HG03342 (cell line): Measurements from ENCODE around the gene MRLN.
"Not testable (repeated sequence)": the region's sequence is repeated elsewhere in the genome, so short reads cannot be mapped to it uniquely, and the experiment has no call there.

ENCODE experiments used
- ATAC-seq: cut with Tn5 transposase; IDR thresholded peaks from one replicate; pipeline ENCODE4 v1.9.1; 2021; ENCODE audit warnings: mild to moderate bottlenecking, moderate library complexity; ENCODE audit not compliant: unreplicated experiment

MRLN gene

DNA sequence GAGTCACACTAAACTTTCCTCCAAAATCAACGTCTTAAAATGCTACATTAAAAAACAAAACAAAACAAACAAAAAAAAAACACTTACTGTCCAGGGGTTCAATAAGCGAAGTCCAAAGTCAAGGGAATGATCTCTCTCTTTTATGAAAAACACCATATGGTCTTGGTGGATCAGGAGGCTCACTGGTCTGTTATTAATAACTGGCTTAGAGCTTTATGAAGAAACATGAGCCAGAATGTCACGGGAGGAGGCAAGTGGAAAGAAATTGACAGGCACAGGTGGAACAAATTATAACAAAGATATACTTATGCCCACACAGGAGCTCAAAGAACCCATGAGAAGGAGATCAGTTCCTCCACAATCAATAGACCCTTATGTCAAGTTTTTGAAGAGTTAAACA is at the start of gene MRLN:
MRLN (minus strand) TSS at position 189 of the 400 bp plus-strand sequence.
- ATAC-seq: no peak

DNA sequence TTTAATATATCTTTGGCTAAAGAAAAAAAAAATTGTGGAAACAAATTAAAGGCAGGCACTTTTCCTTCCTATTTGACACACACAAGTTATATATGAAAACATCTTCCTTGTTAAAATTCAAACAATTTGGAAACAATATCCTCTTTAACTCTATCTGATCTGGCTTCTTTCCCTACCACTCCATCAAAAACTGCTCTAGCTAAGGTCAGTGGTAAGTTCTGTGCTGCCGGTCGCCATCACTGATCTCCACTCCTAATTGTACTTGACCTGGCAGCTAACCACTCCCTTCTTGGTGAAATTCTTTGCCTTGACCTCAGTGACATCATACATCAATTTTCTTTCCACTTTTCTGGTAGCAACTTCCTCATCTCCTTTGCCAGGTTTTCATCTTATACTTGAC is 47.9 kb upstream of the MRLN start:
- no peak for ATAC-seq

DNA sequence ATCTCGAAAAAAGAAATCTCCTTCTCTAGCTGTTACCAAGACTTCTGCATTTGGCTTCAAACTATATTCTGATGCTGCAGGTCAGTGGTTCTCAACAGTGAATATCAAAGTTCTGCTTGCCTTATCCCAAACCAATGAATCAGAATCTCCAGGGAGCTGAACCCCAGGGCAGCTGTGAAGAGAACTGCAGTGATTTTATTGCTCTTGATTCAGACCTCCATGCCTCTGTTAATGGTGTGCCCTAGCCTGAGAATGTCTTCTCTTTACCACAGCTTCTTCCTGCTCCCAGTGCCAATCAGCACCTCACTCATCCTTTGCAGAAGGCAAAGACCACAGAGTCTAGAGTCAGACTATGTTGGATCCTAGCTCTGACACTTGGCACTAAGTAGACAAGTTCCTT is 46.2 kb upstream of the MRLN start:
- no peak for ATAC-seq

DNA sequence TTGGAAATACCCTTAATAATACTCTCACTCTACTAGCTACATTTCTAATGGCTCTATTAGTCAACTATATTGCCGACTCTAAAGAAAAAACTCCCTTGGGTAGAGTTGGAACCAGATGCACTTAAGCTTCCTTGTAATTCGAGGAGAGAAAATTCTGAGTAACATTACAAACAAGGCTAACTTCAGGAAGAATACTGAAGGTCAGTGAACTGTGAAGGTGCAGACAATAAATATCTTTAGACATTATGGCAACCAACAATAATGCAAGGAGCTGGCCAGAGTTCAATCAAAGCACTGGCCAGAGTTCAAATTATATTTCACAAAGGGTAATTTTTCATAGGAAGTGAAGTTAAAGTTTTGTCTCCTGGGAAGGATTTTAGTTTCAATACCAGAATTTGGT is 40.7 kb upstream of the MRLN start:
- ATAC-seq: no peak

DNA sequence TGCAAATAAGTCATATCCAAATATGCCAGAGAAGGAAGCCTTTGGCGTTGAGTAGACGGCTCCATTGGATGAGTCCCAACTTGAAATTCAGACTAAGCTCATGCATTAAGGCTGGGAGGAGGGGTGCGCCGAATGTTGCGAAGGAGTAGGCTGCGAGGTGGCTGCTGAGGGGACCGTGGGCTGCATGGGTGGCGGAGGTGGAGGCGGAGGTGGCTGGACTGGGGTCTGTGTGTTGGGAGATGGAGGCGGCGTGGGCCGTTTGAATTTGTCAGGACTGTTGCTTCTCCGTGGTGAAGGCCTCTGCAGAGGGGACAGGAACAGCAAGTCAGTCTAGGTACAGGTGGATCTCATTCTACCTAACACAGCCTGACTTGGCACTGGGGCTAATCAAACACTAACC is 39.6 kb upstream of the MRLN start:
- ATAC-seq: no peak

DNA sequence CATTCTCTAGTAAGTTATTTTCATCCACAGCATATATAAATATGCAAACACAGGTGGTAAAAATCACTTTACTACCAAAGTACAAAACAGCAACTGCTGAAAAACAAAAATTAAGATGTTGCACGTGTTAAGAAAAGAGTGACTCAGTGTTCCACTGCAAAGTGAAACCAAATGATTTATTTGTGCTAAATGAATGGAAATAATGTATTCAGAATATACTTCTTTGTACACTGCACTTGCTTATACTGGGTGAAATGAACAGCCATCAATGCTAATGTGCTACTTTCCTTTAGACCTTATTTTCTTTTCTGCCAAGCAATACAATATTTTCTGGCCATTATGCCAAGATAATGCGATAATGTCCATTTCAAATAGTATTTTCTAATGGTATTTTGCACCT is 38.3 kb upstream of the MRLN start:
- ATAC-seq: no peak

DNA sequence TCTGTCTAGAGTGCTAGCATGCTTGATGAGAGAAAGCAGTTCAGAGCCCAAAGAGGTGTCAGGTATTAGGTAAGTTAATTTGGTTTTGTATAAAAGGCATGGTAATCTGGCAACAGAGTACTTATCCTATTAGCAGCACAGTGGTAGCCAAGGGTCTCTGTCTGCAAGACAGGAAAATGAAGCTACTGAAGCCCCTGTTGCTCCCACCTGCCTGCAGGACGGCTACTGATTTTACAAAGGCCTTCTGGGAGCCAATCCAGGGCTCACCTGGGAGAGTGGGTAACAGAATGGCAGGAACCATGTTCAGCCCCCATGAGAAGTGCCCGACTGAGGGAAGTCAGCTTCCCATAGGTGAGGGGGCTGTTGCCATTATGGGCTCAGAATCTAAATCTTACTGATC is 36.8 kb upstream of the MRLN start:
- not testable (repeated sequence) for ATAC-seq

DNA sequence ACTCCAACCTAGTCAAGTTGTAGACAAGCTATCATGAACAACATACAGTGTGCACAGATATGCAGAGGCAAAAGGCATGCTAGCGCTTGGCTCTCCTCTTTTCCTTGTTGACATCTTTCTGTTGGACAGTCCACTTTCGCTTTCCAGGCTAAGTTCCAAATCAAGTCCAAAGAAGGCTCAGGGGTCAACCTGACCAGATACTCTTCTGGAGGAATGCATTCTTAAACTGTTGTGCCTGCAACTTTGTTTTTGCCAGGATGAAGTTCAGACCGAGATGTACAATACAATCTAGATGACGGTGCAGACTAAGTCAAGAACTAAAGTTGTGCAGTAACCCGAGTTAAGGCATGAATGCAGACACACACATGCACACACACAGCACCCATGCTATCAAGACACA is 35.7 kb upstream of the MRLN start:
- not testable (repeated sequence) for ATAC-seq

DNA sequence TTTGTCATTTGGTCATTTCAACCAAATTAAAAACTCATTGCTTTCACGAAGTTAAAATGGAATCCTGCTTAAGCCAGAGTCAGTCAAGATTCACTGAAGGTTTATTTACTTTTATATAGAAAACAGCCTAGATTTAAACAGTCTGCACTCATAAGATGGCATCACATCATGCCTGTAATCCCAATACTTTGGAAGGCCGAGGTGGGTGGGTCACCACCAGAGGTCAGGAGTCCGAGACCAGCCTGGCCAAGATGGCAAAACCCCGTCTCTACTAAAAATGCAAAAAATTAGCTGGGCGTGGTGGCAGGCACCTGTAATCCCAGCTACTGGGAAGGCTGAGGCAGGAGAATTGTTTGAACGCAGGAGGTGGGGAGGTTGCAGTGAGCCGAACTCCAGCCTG is 33.8 kb upstream of the MRLN start:
- not testable (repeated sequence) for ATAC-seq

DNA sequence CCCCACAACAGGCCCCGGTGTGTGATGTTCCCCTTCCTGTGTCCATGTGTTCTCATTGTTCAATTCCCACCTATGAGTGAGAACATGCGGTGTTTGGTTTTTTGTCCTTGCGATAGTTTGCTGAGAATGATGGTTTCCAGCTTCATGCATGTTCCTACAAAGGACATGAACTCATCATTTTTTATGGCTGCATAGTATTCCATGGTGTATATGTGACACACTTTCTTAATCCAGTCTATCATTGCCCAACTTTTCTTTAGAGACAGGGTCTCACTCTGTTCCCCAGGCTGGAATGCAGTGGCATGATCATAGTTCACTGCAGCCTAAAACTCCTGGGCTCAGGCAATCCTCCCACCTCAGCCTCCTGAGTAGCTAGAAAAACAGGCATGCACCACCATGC is 32.2 kb upstream of the MRLN start:
- ATAC-seq: not testable (repeated sequence)

DNA sequence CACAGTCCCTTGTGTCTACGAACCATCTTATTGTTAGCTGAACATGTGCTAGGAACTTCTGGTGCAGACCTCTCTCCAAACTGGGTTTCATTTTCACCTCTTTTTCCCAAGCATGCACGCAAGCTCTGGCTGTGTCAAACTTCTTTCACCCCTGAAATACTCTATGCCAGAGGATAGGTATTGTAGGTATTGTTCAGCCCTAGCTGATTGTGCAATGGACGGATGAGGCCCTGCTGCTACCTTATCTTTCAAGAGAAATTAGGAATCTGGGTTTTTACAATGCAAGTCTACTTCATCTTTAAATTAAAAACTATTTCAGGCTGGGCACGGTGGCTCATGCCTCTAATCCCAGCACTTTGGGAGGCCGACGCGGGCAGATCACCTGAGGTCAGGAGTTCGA is 28.3 kb upstream of the MRLN start:
- ATAC-seq: no peak

DNA sequence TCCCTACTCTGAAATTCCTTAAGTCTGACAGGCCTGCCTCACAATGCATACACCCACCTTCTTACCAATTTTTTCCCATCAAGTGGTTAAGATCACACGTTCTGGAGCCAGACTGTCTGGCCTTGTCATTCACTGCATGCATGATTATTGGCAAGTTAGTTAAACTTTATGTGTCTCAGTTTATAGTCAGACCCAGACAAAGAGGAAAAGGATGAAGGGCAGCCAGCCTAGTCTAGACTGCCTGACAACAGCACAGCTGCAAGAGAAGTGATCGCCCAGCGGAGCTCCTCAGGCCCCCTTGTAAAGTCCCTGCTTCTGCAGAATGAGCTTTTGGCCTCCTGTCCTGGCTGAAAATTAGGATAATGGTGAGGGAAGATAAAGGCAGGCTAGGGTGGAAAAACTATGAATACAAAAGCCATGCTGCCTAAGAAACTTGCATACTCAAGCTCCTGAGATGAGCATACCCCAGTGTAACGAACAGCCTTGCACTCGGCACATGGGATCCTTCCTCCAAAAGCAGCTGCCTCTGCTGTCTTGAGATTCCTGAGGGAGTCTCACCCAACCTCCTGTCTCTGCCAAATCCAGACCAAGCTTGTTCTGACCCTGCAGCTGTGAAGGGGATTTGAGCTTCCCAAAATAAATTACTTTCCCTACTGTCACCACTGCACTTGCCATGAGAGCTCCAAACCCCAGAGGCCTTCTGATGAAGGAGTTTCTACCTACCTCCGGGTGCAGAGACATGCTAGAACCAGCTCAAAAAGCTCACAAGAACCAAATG is 26.7 kb upstream of the MRLN start:
- ATAC-seq: no peak

DNA sequence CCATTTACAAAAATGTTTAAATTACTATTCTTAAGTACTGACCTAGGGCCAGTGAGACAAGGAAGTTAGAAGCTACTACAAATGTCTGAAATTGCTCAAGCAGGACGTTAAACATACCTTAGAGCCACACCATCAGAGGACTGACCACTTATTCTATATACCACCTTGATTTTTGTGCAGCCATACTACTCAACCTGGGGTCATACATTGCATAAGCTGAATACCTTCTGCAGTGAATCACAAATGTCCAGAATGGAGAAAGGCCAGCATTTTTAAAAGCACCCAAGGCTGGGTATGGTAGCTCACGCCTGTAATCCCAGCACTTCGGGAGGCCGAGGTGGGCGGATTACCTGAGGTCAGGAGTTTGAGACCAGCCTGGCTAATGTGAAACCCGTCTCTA is 21.2 kb upstream of the MRLN start:
- no peak for ATAC-seq

DNA sequence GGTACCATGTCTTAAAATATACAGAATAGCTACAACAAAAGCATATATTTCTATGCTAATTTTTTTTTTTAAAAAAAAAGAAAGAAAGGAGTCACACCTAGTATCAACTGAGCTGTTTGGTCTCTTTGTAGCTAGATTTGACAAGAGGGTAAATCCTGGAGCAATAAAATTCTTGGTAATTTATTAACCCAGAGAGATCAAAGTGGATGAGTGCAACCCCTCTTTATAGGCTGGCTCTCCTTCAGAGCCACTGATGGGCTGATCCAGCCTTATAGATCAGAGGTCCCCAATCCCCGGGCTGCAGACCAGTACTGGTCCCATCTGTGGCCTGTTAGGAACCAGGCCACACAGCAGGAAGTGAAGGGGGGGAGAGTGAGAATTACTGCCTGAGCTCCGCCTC is 19.8 kb upstream of the MRLN start:
- no peak for ATAC-seq

DNA sequence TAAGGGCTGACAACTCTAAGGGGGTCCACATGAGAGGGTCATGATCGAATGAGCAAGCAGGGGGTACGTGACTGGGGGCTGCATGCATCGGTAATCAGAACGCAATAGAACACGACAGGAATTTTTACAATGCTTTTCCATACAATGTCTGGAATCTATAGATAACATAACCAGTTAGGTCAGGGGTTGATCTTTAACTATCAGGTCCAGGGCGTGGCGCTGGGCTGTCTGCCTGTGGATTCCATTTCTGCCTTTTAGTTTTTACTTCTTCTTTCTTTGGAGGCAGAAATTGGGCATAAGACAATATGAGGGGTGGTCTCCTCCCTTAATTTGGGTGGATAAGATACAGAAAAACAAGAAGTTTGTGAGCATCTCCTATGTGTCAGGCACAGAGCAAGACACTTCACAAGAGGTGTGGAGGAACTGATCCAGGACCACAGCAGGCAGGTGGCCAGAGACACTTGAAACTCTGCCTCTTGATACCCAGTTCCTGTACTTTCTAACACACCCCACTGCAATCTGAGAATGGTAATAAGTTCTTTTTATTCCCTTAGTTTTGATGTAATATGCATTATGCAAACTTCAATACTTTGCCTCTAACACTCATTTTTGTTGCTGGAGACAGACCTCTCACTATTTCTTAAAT is 18.0 kb upstream of the MRLN start:
- ATAC-seq: no peak

DNA sequence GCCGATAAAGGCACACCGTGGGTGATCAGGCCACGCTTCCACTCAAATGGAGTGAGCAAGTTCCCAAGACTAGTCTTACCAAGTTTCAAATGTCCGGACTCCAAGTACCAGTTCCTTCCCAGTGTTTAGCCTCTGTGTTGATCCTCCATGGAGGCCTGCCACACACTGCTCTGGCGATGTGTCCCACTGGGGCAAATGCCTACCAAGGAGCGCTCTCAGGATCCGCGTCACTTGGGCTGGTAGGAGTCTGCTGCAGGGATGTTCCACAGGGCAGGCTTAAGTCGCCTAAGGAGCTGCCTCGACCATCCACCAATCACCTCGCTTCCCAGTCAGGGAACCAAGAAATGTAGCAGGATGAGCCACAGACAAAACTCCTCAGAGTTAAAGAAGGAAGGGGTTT is 17.4 kb upstream of the MRLN start:
- no peak for ATAC-seq

DNA sequence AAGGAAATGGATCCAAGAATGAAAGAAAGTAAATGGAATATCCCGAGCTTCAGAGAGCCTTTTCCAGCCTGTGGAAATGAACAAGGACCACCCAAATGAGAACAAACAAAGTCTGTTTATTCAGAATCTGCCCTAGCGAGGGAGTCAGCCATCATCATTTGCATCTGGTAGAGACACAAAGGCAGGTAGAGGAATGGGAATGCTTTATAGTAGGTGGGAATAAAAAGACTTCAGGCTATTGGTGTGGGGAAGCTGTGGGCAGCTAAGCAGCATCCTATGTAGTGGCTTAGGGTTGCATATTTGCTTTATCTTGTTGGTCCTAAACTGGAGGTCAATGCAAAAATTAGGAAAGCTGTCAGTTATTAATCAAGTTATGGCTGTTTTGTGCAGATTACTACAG is 9.2 kb upstream of the MRLN start:
- no peak for ATAC-seq

DNA sequence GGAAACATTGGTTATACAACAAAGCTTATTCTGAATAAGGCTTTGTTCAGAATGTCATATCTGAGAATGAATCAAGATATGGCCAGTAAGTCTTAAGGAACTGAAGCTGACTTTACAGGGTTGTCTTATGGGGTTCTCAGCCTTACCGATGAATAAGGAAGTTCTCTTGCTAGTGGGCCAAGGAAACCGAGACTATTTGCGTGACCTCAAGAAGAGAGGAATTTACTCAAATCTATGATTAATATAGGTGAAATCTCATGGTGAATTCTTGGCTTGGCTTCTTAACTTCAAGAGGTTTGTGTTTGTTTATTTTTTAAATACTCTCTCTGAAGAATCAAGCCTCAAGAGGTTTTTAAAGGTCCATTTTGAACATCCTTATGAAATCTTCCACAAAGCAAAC is 4.7 kb upstream of the MRLN start:
- ATAC-seq: no peak

DNA sequence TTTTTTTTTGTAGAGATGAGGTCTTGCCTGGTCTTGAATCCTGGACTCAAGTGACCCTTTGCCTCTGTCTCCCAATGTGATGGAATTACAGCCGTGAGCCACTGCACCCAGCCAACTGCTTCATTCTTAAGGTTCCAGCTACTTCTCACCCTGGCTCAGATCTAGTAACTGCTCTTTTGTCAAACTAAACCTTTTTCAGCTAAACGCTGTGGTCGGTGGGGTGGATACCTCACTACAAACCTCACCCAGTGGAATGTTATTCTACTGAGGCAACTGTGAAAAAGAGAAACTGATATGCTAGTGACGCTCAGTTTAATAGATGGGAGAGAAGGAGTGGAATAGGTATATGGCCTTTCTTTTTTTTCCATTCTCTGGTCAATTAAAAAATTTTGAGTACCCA is 1.7 kb upstream of the MRLN start:
- no peak for ATAC-seq

DNA sequence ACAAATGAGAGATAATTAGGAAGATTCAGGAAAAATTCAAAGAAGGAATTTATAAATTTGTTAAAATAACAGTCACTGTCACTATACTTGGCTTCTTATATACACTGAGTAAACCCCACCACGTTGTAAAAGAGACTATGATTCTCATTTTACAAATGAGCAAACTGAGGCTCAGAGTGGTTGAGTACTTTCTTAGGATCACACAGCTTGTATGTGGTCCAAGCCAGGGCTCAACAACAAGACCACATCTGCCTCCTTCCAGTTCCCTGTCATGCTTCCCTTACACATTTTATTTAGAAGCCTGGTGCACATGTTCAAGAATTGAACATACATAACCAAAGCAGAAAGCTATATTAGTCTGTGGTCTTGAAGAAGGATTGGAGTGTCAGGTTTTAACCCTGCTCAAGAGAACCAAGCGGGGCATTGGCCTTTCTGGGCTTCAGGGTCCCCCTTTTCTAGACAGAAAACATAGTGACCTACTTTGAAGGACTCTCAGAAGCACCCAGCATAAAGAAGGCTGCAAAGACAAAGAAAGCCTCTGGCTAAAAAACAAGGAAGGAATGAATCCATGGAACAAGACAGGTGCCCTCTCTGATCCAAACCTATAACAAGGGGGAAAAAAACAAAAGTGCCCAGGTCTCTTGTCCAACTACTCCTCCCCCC is 846 bp downstream of the MRLN start:
- ATAC-seq: no peak

DNA sequence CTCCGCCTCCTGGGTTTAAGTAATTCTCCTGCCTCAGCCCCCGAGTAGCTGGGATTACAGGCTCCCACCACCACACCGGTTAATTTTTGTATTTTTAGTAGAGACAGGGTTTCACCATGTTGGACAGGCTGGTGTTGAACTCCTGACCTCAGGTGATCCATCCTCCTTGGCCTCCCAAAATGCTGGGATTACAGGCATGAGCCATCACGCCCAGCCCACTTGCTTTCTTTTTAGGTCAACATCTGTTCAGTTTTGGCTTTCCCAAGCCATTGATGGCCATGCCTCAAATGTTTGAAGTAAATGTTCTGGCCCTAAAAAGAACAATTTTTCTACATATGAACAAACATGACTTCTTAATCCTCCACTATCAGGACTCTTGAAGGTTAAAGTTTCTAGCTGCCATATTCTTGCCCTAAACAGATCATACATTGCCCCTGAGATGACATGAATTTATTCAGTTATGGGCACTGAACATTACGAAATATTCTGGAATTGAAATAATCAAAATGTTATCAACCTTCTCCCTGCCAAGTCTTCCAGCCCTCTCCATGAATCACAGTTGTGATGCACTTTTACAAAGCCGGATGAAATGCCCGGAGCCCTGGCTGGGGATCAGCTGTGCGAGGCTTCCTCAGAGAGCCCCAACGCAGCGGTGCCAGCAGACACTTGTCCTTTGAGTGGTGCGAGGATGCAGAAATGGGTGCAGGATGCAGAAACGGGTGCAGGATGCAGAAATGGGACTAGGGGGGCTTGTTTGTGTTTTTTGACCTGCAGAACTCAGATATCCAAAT is 2.9 kb downstream of the MRLN start:
- ATAC-seq: no peak
